Activated naive CD4-positive, alpha-beta T cell treated with anti-CD3 and anti-CD28 coated beads, Interleukin-2, amount 10 ng/mL, durations not matched to agents 7 days and 5 days (primary cell): ENCODE data around the gene VCL.

ENCODE experiments used
- CTCF ChIA-PET: fragments of 350-600 bp; sonication (Branson Sonifier 250); formaldehyde crosslinking; loops from one replicate; lab custom pipeline; 2021; ENCODE audit warnings: antibody characterized with exemption; lab: Charles Lee
- DNase-seq: peaks from one replicate; pipeline ENCODE4 v3.0.0-alpha.2; 2020
- H3K27ac Mint-ChIP-seq: one replicate; pipeline ENCODE4 v1.8.0; 2021; ENCODE audit warnings: mild to moderate bottlenecking, moderate library complexity, mixed read lengths
- H3K27me3 Mint-ChIP-seq: one replicate; pipeline ENCODE4 v1.8.0; 2021; ENCODE audit warnings: mild to moderate bottlenecking, mixed read lengths
- H3K36me3 Mint-ChIP-seq: one replicate; pipeline ENCODE4 v1.8.0; 2021; ENCODE audit warnings: mixed read lengths
- H3K4me1 Mint-ChIP-seq: one replicate; pipeline ENCODE4 v1.8.0; 2021; ENCODE audit warnings: mixed read lengths
- H3K4me3 Mint-ChIP-seq: one replicate; pipeline ENCODE4 v1.8.0; 2021; ENCODE audit warnings: mild to moderate bottlenecking, moderate library complexity, mixed read lengths
- H3K9me3 Mint-ChIP-seq: one replicate; pipeline ENCODE4 v1.8.0; 2021; ENCODE audit warnings: mixed read lengths

The VCL gene

GRCh38 chr10:74084955-74085354 is 87.0 kb downstream of the VCL start:
- peaks cover 10% of the 10 kb centered on the region for H3K4me1 Mint-ChIP-seq
- H3K36me3 Mint-ChIP-seq, result peaks cover 28% of the 10 kb centered on the region
- no peak for DNase-seq
- H3K4me3 Mint-ChIP-seq, result no peak overlapping the region
- no peaks in the 10 kb centered on the region for H3K9me3 Mint-ChIP-seq
- CTCF ChIA-PET, result no interaction called here
- H3K27me3 Mint-ChIP-seq, result no peaks in the 10 kb centered on the region
- peak overlapping the region; percentile 14 for H3K27ac Mint-ChIP-seq

GRCh38 chr10:74086317-74086716 is 88.4 kb downstream of the VCL start:
- CTCF ChIA-PET, result no interaction called here
- Mint-ChIP-seq H3K27ac (no peak overlapping the region), H3K4me1 (peaks cover 7% of the 10 kb centered on the region), H3K9me3 (no peaks in the 10 kb centered on the region), H3K4me3 (no peak overlapping the region), H3K36me3 (peaks cover 36% of the 10 kb centered on the region), H3K27me3 (no peaks in the 10 kb centered on the region)
- no peak for DNase-seq

GRCh38 chr10:74088722-74089121 is 90.8 kb downstream of the VCL start:
- Mint-ChIP-seq H3K27me3 (no peaks in the 10 kb centered on the region), H3K4me1 (peaks cover 7% of the 10 kb centered on the region), H3K9me3 (no peaks in the 10 kb centered on the region), H3K36me3 (peaks cover 33% of the 10 kb centered on the region), H3K4me3 (no peak overlapping the region), H3K27ac (no peak overlapping the region)
- CTCF ChIA-PET, result no interaction called here
- no peak for DNase-seq

- no peak for DNase-seq
- Mint-ChIP-seq H3K27me3 (no peaks in the 10 kb centered on the region), H3K4me3 (no peak overlapping the region), H3K9me3 (no peaks in the 10 kb centered on the region), H3K27ac (no peak overlapping the region), H3K36me3 (peaks cover 46% of the 10 kb centered on the region), H3K4me1 (no peaks in the 10 kb centered on the region)
- CTCF ChIA-PET, result interaction anchor here (1.5 kb wide), 1 partner anchor 11 kb away, joined by 7 read pairs; no protein-coding TSS in a partner anchor
These were observed 94.5 kb downstream of the VCL start for GRCh38 chr10:74092372-74092771.

- no peak for DNase-seq
- H3K27ac Mint-ChIP-seq, result no peak overlapping the region
- no peaks in the 10 kb centered on the region for H3K27me3 Mint-ChIP-seq
- H3K36me3 Mint-ChIP-seq, result peaks cover 54% of the 10 kb centered on the region
- H3K4me3 Mint-ChIP-seq, result no peak overlapping the region
- CTCF ChIA-PET, result interaction anchor here (0.5 to 2.1 kb wide), 6 partner anchors 11 to 214 kb away, joined by 3 to 7 read pairs (median 4); no protein-coding TSS in a partner anchor
- no peaks in the 10 kb centered on the region for H3K9me3 Mint-ChIP-seq
- H3K4me1 Mint-ChIP-seq, result peaks cover under 1% of the 10 kb centered on the region
These were observed 95.7 kb downstream of the VCL start for GRCh38 chr10:74093530-74094164.

- CTCF ChIA-PET, result interaction anchor here (0.5 to 2.1 kb wide), 6 partner anchors 10 to 214 kb away, joined by 3 to 7 read pairs (median 4); no protein-coding TSS in a partner anchor
- H3K9me3 Mint-ChIP-seq, result no peaks in the 10 kb centered on the region
- peaks cover 54% of the 10 kb centered on the region for H3K36me3 Mint-ChIP-seq
- H3K4me1 Mint-ChIP-seq, result peaks cover 6% of the 10 kb centered on the region
- H3K27ac Mint-ChIP-seq, result no peak overlapping the region
- H3K4me3 Mint-ChIP-seq, result no peak overlapping the region
- DNase-seq, result no peak
- no peaks in the 10 kb centered on the region for H3K27me3 Mint-ChIP-seq
These were observed 96.3 kb downstream of the VCL start for GRCh38 chr10:74094231-74094630.

GRCh38 chr10:74096777-74097176 is 98.9 kb downstream of the VCL start:
- H3K9me3 Mint-ChIP-seq, result no peaks in the 10 kb centered on the region
- no peaks in the 10 kb centered on the region for H3K27me3 Mint-ChIP-seq
- DNase-seq, result no peak
- no peak overlapping the region for H3K4me3 Mint-ChIP-seq
- no peak overlapping the region for H3K27ac Mint-ChIP-seq
- H3K36me3 Mint-ChIP-seq, result peaks cover 48% of the 10 kb centered on the region
- CTCF ChIA-PET, result interaction anchor here (0.9 to 1.8 kb wide), 2 partner anchors 10 to 250 kb away, joined by 3 to 5 read pairs; no protein-coding TSS in a partner anchor
- peaks cover 7% of the 10 kb centered on the region for H3K4me1 Mint-ChIP-seq

GRCh38 chr10:74097776-74098175 is 99.9 kb downstream of the VCL start:
- Mint-ChIP-seq H3K36me3 (peaks cover 43% of the 10 kb centered on the region), H3K9me3 (no peaks in the 10 kb centered on the region), H3K27me3 (no peaks in the 10 kb centered on the region), H3K4me1 (peaks cover 7% of the 10 kb centered on the region), H3K27ac (no peak overlapping the region), H3K4me3 (no peak overlapping the region)
- CTCF ChIA-PET, result interaction anchor here (0.6 to 1.8 kb wide), 4 partner anchors 10 to 97 kb away, joined by 3 to 5 read pairs (median 4); no protein-coding TSS in a partner anchor
- no peak for DNase-seq

- H3K9me3 Mint-ChIP-seq, result no peaks in the 10 kb centered on the region
- no peaks in the 10 kb centered on the region for H3K27me3 Mint-ChIP-seq
- CTCF ChIA-PET, result interaction anchor here (0.6 to 1.8 kb wide), 4 partner anchors 8 to 78 kb away, joined by 3 to 5 read pairs (median 4); no protein-coding TSS in a partner anchor
- H3K4me1 Mint-ChIP-seq, result peaks cover 7% of the 10 kb centered on the region
- H3K36me3 Mint-ChIP-seq, result peaks cover 50% of the 10 kb centered on the region
- no peak for DNase-seq
- H3K27ac Mint-ChIP-seq, result no peak overlapping the region
- H3K4me3 Mint-ChIP-seq, result no peak overlapping the region
These were observed 101.5 kb downstream of the VCL start for GRCh38 chr10:74099420-74099819.

- Mint-ChIP-seq H3K36me3 (peaks cover 52% of the 10 kb centered on the region), H3K4me1 (peaks cover 7% of the 10 kb centered on the region), H3K27me3 (no peaks in the 10 kb centered on the region), H3K4me3 (no peak overlapping the region), H3K9me3 (no peaks in the 10 kb centered on the region), H3K27ac (no peak overlapping the region)
- CTCF ChIA-PET, result interaction anchor here (0.9 to 1.6 kb wide), 4 partner anchors 11 to 134 kb away, joined by 3 to 4 read pairs (median 3); no protein-coding TSS in a partner anchor
- no peak for DNase-seq
These were observed 101.9 kb downstream of the VCL start for GRCh38 chr10:74099836-74100235.

- DNase-seq, result no peak
- Mint-ChIP-seq H3K4me1 (peaks cover 6% of the 10 kb centered on the region), H3K9me3 (no peaks in the 10 kb centered on the region), H3K27me3 (no peaks in the 10 kb centered on the region), H3K4me3 (no peak overlapping the region), H3K27ac (no peak overlapping the region), H3K36me3 (peaks cover 50% of the 10 kb centered on the region)
- CTCF ChIA-PET, result interaction anchor here (0.6 to 3.2 kb wide), 21 partner anchors 8 to 224 kb away, joined by 3 to 33 read pairs (median 4); no protein-coding TSS in a partner anchor
These were observed 105.8 kb downstream of the VCL start for GRCh38 chr10:74103560-74104258.

- H3K27me3 Mint-ChIP-seq, result no peaks in the 10 kb centered on the region
- no peaks in the 10 kb centered on the region for H3K4me1 Mint-ChIP-seq
- no peak for DNase-seq
- H3K4me3 Mint-ChIP-seq, result no peak overlapping the region
- H3K27ac Mint-ChIP-seq, result no peak overlapping the region
- peaks cover 50% of the 10 kb centered on the region for H3K36me3 Mint-ChIP-seq
- no peaks in the 10 kb centered on the region for H3K9me3 Mint-ChIP-seq
- CTCF ChIA-PET, result interaction anchor here (1.3 to 3.2 kb wide), 6 partner anchors 9 to 218 kb away, joined by 3 to 33 read pairs (median 6); no protein-coding TSS in a partner anchor
These were observed 106.6 kb downstream of the VCL start for GRCh38 chr10:74104480-74104879.

GRCh38 chr10:74104996-74105395 is 107.1 kb downstream of the VCL start:
- Mint-ChIP-seq H3K4me3 (no peak overlapping the region), H3K4me1 (no peaks in the 10 kb centered on the region), H3K36me3 (peaks cover 52% of the 10 kb centered on the region), H3K9me3 (no peaks in the 10 kb centered on the region), H3K27me3 (no peaks in the 10 kb centered on the region), H3K27ac (no peak overlapping the region)
- CTCF ChIA-PET, result interaction anchor here (1.1 to 3.2 kb wide), 5 partner anchors 11 to 219 kb away, joined by 3 to 33 read pairs (median 7); no protein-coding TSS in a partner anchor
- no peak for DNase-seq

- no peak overlapping the region for H3K27ac Mint-ChIP-seq
These were observed 109.5 kb downstream of the VCL start for GRCh38 chr10:74107391-74107790.

More at GRCh38 chr10:74107391-74107790, 109.5 kb downstream of the VCL start:
- peaks cover 72% of the 10 kb centered on the region for H3K36me3 Mint-ChIP-seq
- no peaks in the 10 kb centered on the region for H3K4me1 Mint-ChIP-seq
- H3K9me3 Mint-ChIP-seq, result no peaks in the 10 kb centered on the region
- no peak for DNase-seq
- H3K4me3 Mint-ChIP-seq, result no peak overlapping the region
- CTCF ChIA-PET, result interaction anchor here (0.6 to 1.8 kb wide), 6 partner anchors 9 to 221 kb away, joined by 3 to 5 read pairs (median 3); no protein-coding TSS in a partner anchor
- H3K27me3 Mint-ChIP-seq, result no peaks in the 10 kb centered on the region
